SK-N-SH treated with all-trans-retinoic acid at 6 μM for 48 hours (cell line): ENCODE data around the gene CT45A9.
"Not testable (repeated sequence)": the region's sequence is repeated elsewhere in the genome, so short reads cannot be mapped to it uniquely, and the experiment has no call there.

Experiments used
- CSDC2 ChIP-seq: fragments of 250-450 bp; sonication (Bioruptor Pico); IDR thresholded peaks from 2 replicates; pipeline ENCODE4 v1.5.0; 2020; ENCODE audit warnings: mild to moderate bottlenecking, moderate library complexity
- ESRRG ChIP-seq: fragments of 250-450 bp; sonication (Bioruptor Pico); IDR thresholded peaks from 2 replicates; pipeline ENCODE4 v1.6.1; 2021; ENCODE audit warnings: mild to moderate bottlenecking
- PATZ1 ChIP-seq: fragments of 250-450 bp; sonication (Bioruptor Pico); IDR thresholded peaks from 2 replicates; pipeline ENCODE4 v1.8.0; 2020; ENCODE audit warnings: mild to moderate bottlenecking, moderate library complexity, borderline replicate concordance
- PPARA ChIP-seq: fragments of 250-450 bp; sonication (Bioruptor Pico); IDR thresholded peaks from 2 replicates; pipeline ENCODE4 v1.5.0; 2020; ENCODE audit warnings: mild to moderate bottlenecking, borderline replicate concordance
- SNAI2 ChIP-seq: fragments of 250-450 bp; sonication (Bioruptor Pico); IDR thresholded peaks from 2 replicates; pipeline ENCODE4 v1.5.0; 2020; ENCODE audit warnings: mild to moderate bottlenecking, moderate library complexity
- ZNF8 ChIP-seq: fragments of 450-650 bp; formaldehyde crosslinking; IDR thresholded peaks from 2 replicates; pipeline ENCODE4 v1.5.0; 2020; ENCODE audit warnings: mild to moderate bottlenecking, moderate library complexity

DNA sequence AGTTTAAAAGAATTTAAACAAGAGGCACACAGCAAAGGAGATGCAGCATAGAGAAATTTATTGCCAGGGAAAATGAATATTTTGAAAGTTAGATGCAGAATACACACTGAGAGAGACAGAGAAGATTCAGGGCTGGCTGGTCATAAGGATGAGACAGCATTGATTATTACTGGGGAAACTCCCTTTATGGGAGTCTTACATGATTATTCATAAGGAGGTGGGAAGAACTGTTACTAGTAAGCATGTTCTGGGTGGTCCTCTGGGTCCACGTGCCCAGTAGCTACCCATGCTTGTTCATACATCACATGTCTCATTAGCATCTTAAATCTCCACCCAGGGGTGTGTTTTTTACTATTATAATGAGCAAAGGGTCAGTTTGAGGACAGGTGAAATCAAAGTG, 48.9 kb upstream of the CT45A9 start:
- TF ChIP-seq ESRRG (CRISPR knock-in tag); PATZ1 (CRISPR knock-in tag); ZNF8 (CRISPR knock-in tag); CSDC2 (CRISPR knock-in tag); PPARA; SNAI2: not testable (repeated sequence)
